MCF 10A (cell line): ENCODE measurements around the gene FAM227A. TPM values are rescaled to one million over a fixed set of nuclear protein-coding genes. Genes with fewer than 3 reads are reported as not detected.

Experiments used
- total RNA-seq: library from RNA; stranded (reverse); gene quantifications from 2 replicates; pipeline ENCODE4 v1.2.3, GENCODE V29; 2022

Gene FAM227A
- total RNA-seq, 1 experiment from 2014 or later: 2.3 TPM

Other genes starting within 250 kb of the FAM227A start
- not detected in 2 replicates for gene KCNJ4, start 201.2 kb downstream of the FAM227A start, total RNA-seq
- 6.4 and 11.5 TPM in 2 replicates for gene KDELR3, start 188.3 kb downstream of the FAM227A start, total RNA-seq
- gene DDX17, start 150.1 kb downstream of the FAM227A start, total RNA-seq: 322 and 422 TPM in 2 replicates
- 0.56 and 1.4 TPM in 2 replicates for gene DMC1, start 86.2 kb downstream of the FAM227A start, total RNA-seq
- 40.6 and 42.1 TPM in 2 replicates for gene CBY1, start 246 bp upstream of the FAM227A start, total RNA-seq
- 60.4 and 71.5 TPM in 2 replicates for gene TOMM22, start 25.6 kb upstream of the FAM227A start, total RNA-seq
- 84.9 and 86.9 TPM in 2 replicates for gene JOSD1, start 44.6 kb upstream of the FAM227A start, total RNA-seq
- gene GTPBP1, start 49.6 kb upstream of the FAM227A start, total RNA-seq: 62.5 and 66.4 TPM in 2 replicates
- 51.9 and 66.8 TPM in 2 replicates for gene SUN2, start 99.6 kb upstream of the FAM227A start, total RNA-seq
- 18.3 and 30.3 TPM in 2 replicates for gene DNAL4, start 137.8 kb upstream of the FAM227A start, total RNA-seq
- gene NPTXR, start 187.6 kb upstream of the FAM227A start, total RNA-seq: 0.93 and 0.96 TPM in 2 replicates
- gene CBX6, start 215.8 kb upstream of the FAM227A start, total RNA-seq: 22.9 and 42.1 TPM in 2 replicates